ENCODE results near the gene PEAK1. TPM values are rescaled to one million over a fixed set of nuclear protein-coding genes. Genes with fewer than 3 reads are reported as not detected.

PEAK1 gene
- total RNA-seq, 4 donors from 2014 or later: 51.1 to 82.2 (median 58.1) TPM

- peaks cover 0 to 10% (median 2%) of the 10 kb centered on the region in 4 donors for H3K4me1 ChIP-seq
- H3K27ac ChIP-seq: no peak overlapping the region
- no peak for DNase-seq
- H3K27me3 ChIP-seq: no peaks in the 10 kb centered on the region
- TF ChIP-seq, protein P1, sequence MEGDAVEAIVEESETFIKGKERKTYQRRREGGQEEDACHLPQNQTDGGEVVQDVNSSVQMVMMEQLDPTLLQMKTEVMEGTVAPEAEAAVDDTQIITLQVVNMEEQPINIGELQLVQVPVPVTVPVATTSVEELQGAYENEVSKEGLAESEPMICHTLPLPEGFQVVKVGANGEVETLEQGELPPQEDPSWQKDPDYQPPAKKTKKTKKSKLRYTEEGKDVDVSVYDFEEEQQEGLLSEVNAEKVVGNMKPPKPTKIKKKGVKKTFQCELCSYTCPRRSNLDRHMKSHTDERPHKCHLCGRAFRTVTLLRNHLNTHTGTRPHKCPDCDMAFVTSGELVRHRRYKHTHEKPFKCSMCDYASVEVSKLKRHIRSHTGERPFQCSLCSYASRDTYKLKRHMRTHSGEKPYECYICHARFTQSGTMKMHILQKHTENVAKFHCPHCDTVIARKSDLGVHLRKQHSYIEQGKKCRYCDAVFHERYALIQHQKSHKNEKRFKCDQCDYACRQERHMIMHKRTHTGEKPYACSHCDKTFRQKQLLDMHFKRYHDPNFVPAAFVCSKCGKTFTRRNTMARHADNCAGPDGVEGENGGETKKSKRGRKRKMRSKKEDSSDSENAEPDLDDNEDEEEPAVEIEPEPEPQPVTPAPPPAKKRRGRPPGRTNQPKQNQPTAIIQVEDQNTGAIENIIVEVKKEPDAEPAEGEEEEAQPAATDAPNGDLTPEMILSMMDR (IDR thresholded peaks at IDR 0.05): no peak
- no peak for TF ChIP-seq POLR2A (IDR thresholded peaks at IDR 0.05)
- TF ChIP-seq EP300 (IDR thresholded peaks at IDR 0.05; ENCODE audit: low read depth): no peak
- no peak for TF ChIP-seq POLR2AphosphoS5 (IDR thresholded peaks at IDR 0.05)
- 81 to 84% methylated on average over 2 of the region's 2 CpGs for WGBS, 2 donors (ENCODE audit: low coverage in 1 of 2)
- H3K4me3 ChIP-seq: no peak overlapping the region
- H3K36me3 ChIP-seq: no peaks in the 10 kb centered on the region
- intact Hi-C loops (cut with DNase I; ENCODE audit: low total_unique reads): no loop called here
- H3K9me3 ChIP-seq: no peaks in the 10 kb centered on the region
- in situ Hi-C loops (cut with MboI; ENCODE audit: low pct_ligation_motif_present in 1 of 4, low pct_unique_long_range_greater_than_20kb in 1 of 4, low sequenced_read_pairs in 3 of 4): no loop called here
Observed at GRCh38 chr15:77349666-77350065, 70.2 kb downstream of the PEAK1 start.

DNA sequence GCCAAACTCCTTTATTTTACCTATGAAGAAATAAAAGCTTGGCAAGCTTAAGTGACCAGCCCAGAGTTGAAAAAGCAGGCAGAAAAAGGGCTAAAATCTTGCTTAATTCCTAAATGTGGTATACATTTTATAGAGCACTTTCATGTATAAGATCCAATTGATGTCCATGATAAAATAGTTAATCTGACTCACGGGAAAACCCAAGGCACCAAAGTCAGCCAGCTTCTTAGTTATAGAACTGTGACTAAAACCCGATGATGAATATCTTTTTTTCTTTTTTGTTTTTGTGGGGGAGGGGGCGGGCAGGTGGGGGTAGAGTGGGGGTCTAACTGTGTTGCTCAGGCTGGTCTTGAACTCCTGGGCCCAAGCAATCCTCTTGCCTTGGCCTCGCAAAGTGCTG lies 71.4 kb downstream of the PEAK1 start:
- no peaks in the 10 kb centered on the region for H3K27me3 ChIP-seq
- in situ Hi-C loops (cut with MboI; ENCODE audit: low pct_ligation_motif_present in 1 of 4, low pct_unique_long_range_greater_than_20kb in 1 of 4, low sequenced_read_pairs in 3 of 4): no loop called here
- H3K9me3 ChIP-seq: no peaks in the 10 kb centered on the region
- H3K27ac ChIP-seq: no peak overlapping the region
- intact Hi-C loops (cut with DNase I; ENCODE audit: low total_unique reads): no loop called here
- no peak for DNase-seq
- no peak for TF ChIP-seq EP300 (IDR thresholded peaks at IDR 0.05; ENCODE audit: low read depth)
- H3K36me3 ChIP-seq: no peaks in the 10 kb centered on the region
- H3K4me1 ChIP-seq: no peaks in the 10 kb centered on the region
- H3K4me3 ChIP-seq: no peak overlapping the region
- WGBS, 2 donors (ENCODE audit: low coverage in 1 of 2): 80 to 91% methylated on average over 4 of the region's 4 CpGs

DNA sequence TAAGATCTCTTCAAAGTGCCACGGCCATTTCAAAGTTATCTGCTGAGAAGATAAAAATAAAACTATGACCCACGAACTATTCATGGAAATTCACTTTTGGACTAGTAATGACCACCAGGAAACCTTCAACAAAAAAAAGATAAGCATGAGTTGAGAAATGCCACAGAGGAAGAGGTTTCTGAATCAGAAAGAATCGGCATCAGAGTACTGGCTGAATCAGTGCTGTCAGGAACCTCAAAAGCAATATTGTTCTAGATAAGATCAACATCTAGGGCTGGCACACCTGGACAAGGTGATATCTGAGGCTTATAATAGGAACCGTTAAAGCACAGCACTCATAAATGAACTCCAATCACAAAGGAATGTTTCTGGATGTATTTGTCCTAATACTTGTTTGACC lies 72.7 kb downstream of the PEAK1 start:
- TF ChIP-seq POLR2AphosphoS5 (IDR thresholded peaks at IDR 0.05) (no peak), POLR2A (IDR thresholded peaks at IDR 0.05) (no peak), EP300 (IDR thresholded peaks at IDR 0.05; ENCODE audit: low read depth) (no peak)
- TF ChIP-seq, protein P1 (IDR thresholded peaks at IDR 0.05): no peak
- DNase-seq: no peak
- Histone ChIP-seq H3K4me3 (no peak overlapping the region), H3K27me3 (no peaks in the 10 kb centered on the region), H3K27ac (no peak overlapping the region), H3K4me1 (no peaks in the 10 kb centered on the region), H3K9me3 (no peaks in the 10 kb centered on the region), H3K36me3 (no peaks in the 10 kb centered on the region)
- intact Hi-C loops (cut with DNase I; ENCODE audit: low total_unique reads): no loop called here
- 64 to 72% methylated on average over 4 of the region's 4 CpGs for WGBS, 2 donors (ENCODE audit: low coverage in 1 of 2)
- in situ Hi-C loops (cut with MboI; ENCODE audit: low pct_ligation_motif_present in 1 of 4, low pct_unique_long_range_greater_than_20kb in 1 of 4, low sequenced_read_pairs in 3 of 4): no loop called here

DNA sequence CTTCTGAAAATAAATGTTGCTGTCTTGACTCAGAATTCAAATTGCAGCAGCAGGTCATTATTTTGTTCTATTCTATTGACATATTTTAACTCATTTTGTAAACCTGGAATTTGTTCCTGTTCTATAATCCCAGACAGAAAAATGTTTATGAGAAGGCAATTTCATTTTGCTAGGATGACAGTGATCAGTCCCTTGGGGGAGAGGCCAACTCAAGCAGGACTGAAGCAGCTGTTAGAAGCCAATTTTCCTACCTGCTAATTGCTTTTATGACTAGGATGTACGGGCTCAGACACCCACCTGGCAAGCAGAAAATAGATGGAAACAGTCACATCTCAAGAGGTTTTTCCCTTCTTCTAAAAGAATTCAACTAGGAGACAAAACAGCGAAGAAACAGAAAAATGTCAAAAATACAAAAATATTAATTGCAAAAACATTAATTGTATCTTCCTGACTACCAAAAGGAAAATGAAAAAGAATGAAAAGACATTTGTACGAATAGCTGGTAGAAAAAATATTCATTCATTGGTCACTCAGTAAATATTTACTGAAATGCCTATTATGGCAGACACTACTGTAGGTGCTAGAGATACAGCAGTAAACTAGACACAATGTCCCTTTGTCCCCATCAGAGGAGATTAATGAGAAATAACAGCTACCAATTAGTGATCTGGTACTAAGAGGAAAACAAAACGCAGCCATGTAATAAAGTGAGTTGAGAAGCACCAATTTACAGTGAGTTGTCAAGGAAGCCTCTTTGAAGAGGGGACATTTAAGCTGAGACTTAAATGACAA lies 73.5 kb downstream of the PEAK1 start:
- TF ChIP-seq POLR2AphosphoS5 (IDR thresholded peaks at IDR 0.05) (no peak), POLR2A (IDR thresholded peaks at IDR 0.05) (no peak)
- Histone ChIP-seq H3K4me1 (no peaks in the 10 kb centered on the region), H3K9me3 (no peaks in the 10 kb centered on the region), H3K27me3 (no peaks in the 10 kb centered on the region), H3K4me3 (no peak overlapping the region), H3K27ac (no peak overlapping the region), H3K36me3 (no peaks in the 10 kb centered on the region)
- in situ Hi-C loops (cut with MboI; ENCODE audit: low pct_ligation_motif_present in 1 of 4, low pct_unique_long_range_greater_than_20kb in 1 of 4, low sequenced_read_pairs in 3 of 4) (no loop called here), intact Hi-C loops (cut with DNase I; ENCODE audit: low total_unique reads) (no loop called here)
- 74 to 85% methylated on average over 4 of the region's 4 CpGs for WGBS, 2 donors (ENCODE audit: low coverage in 1 of 2)
- DNase-seq: no peak

GRCh38 chr15:77342807-77343206 lies 77.1 kb downstream of the PEAK1 start:
- no peaks in the 10 kb centered on the region for H3K36me3 ChIP-seq
- no peak overlapping the region for H3K4me3 ChIP-seq
- WGBS, 2 donors (ENCODE audit: low coverage in 1 of 2): 85 to 96% methylated on average over 3 of the region's 3 CpGs
- TF ChIP-seq POLR2AphosphoS5 (IDR thresholded peaks at IDR 0.05) (no peak), EP300 (IDR thresholded peaks at IDR 0.05; ENCODE audit: low read depth) (no peak), POLR2A (IDR thresholded peaks at IDR 0.05) (no peak)
- TF ChIP-seq, protein P1 (IDR thresholded peaks at IDR 0.05): no peak
- intact Hi-C loops (cut with DNase I; ENCODE audit: low total_unique reads): no loop called here
- no peaks in the 10 kb centered on the region for H3K27me3 ChIP-seq
- no peaks in the 10 kb centered on the region for H3K9me3 ChIP-seq
- no peaks in the 10 kb centered on the region for H3K4me1 ChIP-seq
- H3K27ac ChIP-seq: no peak overlapping the region
- no peak for DNase-seq
- in situ Hi-C loops (cut with MboI; ENCODE audit: low pct_ligation_motif_present in 1 of 4, low pct_unique_long_range_greater_than_20kb in 1 of 4, low sequenced_read_pairs in 3 of 4): no loop called here
